GM23248 (cell line): ENCODE results near the gene HOMER2. TPM values are rescaled to one million over a fixed set of nuclear protein-coding genes. Genes with fewer than 3 reads are reported as not detected.

ENCODE experiments used
- DNase-seq: peaks from one replicate; pipeline ENCODE4 v3.0.0-alpha.2; 2015
- H2AFZ ChIP-seq: fragments of 200-600 bp; sonication (generic); 2 replicates; pipeline ENCODE4 v1.6.1; 2016; ENCODE audit warnings: antibody characterized with exemption
- H3F3A ChIP-seq: fragments of 200-600 bp; sonication (generic); 2 replicates; pipeline ENCODE4 v1.6.1; 2016; ENCODE audit warnings: mild to moderate bottlenecking, antibody characterized with exemption, mixed run types; ENCODE audit not compliant: insufficient read depth
- H3K27ac ChIP-seq: fragments of 200-600 bp; sonication (generic); 2 replicates; pipeline ENCODE4 v1.5.1; 2016; ENCODE audit warnings: mild to moderate bottlenecking
- H3K27me3 ChIP-seq: fragments of 200-600 bp; sonication (generic); replicated peaks from 2 replicates; pipeline ENCODE4 v1.6.1; 2016; ENCODE audit warnings: mild to moderate bottlenecking; ENCODE audit not compliant: insufficient read depth
- H3K36me3 ChIP-seq: fragments of 200-600 bp; sonication (generic); 2 replicates; pipeline ENCODE4 v1.6.1; 2016; ENCODE audit warnings: low read depth, mild to moderate bottlenecking
- H3K4me1 ChIP-seq: fragments of 200-600 bp; sonication (generic); 2 replicates; pipeline ENCODE4 v1.6.1; 2016; ENCODE audit warnings: mild to moderate bottlenecking; ENCODE audit not compliant: insufficient read depth
- H3K4me2 ChIP-seq: fragments of 200-600 bp; sonication (generic); one replicate; pipeline ENCODE4 v1.6.1; 2016; ENCODE audit warnings: mild to moderate bottlenecking; ENCODE audit not compliant: unreplicated experiment
- H3K4me3 ChIP-seq: fragments of 200-600 bp; sonication (generic); 2 replicates; pipeline ENCODE4 v1.5.1; 2016; ENCODE audit warnings: mild to moderate bottlenecking
- H3K79me2 ChIP-seq: fragments of 200-600 bp; sonication (generic); 2 replicates; pipeline ENCODE4 v1.6.1; 2016; ENCODE audit warnings: mild to moderate bottlenecking; ENCODE audit not compliant: insufficient read depth
- H3K9ac ChIP-seq: fragments of 200-600 bp; sonication (generic); 2 replicates; pipeline ENCODE4 v1.6.1; 2016; ENCODE audit warnings: mild to moderate bottlenecking
- H3K9me2 ChIP-seq: fragments of 200-600 bp; sonication (generic); 2 replicates; pipeline ENCODE4 v1.6.1; 2016; ENCODE audit warnings: mixed run types, mild to moderate bottlenecking, moderate library complexity; ENCODE audit not compliant: insufficient read depth
- H3K9me3 ChIP-seq: fragments of 200-600 bp; sonication (generic); one replicate; pipeline ENCODE4 v1.6.1; 2017; ENCODE audit warnings: low read depth
- H4K20me1 ChIP-seq: fragments of 200-600 bp; sonication (generic); 2 replicates; pipeline ENCODE4 v1.6.0; 2016; ENCODE audit not compliant: insufficient read depth
- EZH2 ChIP-seq: fragments of 200-600 bp; sonication (generic); IDR thresholded peaks from 2 replicates; pipeline ENCODE4 v1.6.1; 2018; ENCODE audit warnings: antibody characterized with exemption, mild to moderate bottlenecking; ENCODE audit not compliant: insufficient read depth, poor library complexity, severe bottlenecking
- EZH2phosphoT487 ChIP-seq: fragments of 200-600 bp; sonication (generic); IDR thresholded peaks from 2 replicates; pipeline ENCODE4 v1.6.1; 2018; ENCODE audit warnings: antibody characterized with exemption, moderate library complexity, mild to moderate bottlenecking, low read depth; ENCODE audit not compliant: insufficient read depth
- WGBS, 2 experiments: methylation state at CpG; one replicate each; pipeline ENCODE4 v1.1.6; 2015 to 2017; ENCODE audit warnings: low lambda C conversion rate in 2 of 2, low coverage in 1 of 2; ENCODE audit errors: missing lambda C conversion rate in 2 of 2; 5-methylcytosine and 5-hydroxymethylcytosine counted together
- in situ Hi-C: fragments of 300-500 bp; cut with MboI; formaldehyde crosslinking; loops from 2 replicates; pipeline ENCODE4 v1.15.0; 2020
- polyA plus RNA-seq: library from polyadenylated mRNA; unstranded; fragments of >200 nt; fragmentation: Nextera tagmentation; extraction: Ambion mirVana; gene quantifications from 2 replicates; pipeline ENCODE4 v1.2.1, GENCODE V29; 2016
- total RNA-seq: library from RNA; depleted of rRNA; stranded (reverse); fragments of >200 nt; shearing (Covaris generic); gene quantifications from 2 replicates; pipeline ENCODE4 v1.2.3, GENCODE V29; 2014

The HOMER2 gene
- total and polyA plus RNA-seq, 2 experiments from 2014 or later: 9.0 to 17.0 TPM

- no peaks in the 10 kb centered on the region for H3K9me3 ChIP-seq
- 95 to 98% methylated on average over 5 of the region's 5 CpGs for WGBS, 2 experiments
- no peak for DNase-seq
- H3K9me2 ChIP-seq: no peaks in the 10 kb centered on the region
- no peaks in the 10 kb centered on the region for H4K20me1 ChIP-seq
- no peak overlapping the region for H2AFZ ChIP-seq
- H3K4me1 ChIP-seq: peaks cover 23% of the 10 kb centered on the region
- peak overlapping the region; percentile 27 for H3K4me2 ChIP-seq
- H3K27me3 ChIP-seq: no peaks in the 10 kb centered on the region
- TF ChIP-seq EZH2 (no peak), EZH2phosphoT487 (no peak)
- H3K4me3 ChIP-seq: no peak overlapping the region
- H3K9ac ChIP-seq: no peak overlapping the region
- peak overlapping the region; percentile 63 for H3K27ac ChIP-seq
- H3K36me3 ChIP-seq: no peaks in the 10 kb centered on the region
- H3K79me2 ChIP-seq: peaks cover 22% of the 10 kb centered on the region
- peaks cover 19% of the 10 kb centered on the region; the same call in 1 of the 2 replicates for H3F3A ChIP-seq
- in situ Hi-C loops: no loop called here
These were observed 7.2 kb downstream of the HOMER2 start for GRCh38 chr15:82945326-82945725.

- H3K9me2 ChIP-seq: no peaks in the 10 kb centered on the region
- H3K4me1 ChIP-seq: peaks cover 23% of the 10 kb centered on the region
- peak overlapping the region; percentile 27 for H3K4me2 ChIP-seq
- peaks cover 19% of the 10 kb centered on the region; the same call in 1 of the 2 replicates for H3F3A ChIP-seq
- H3K4me3 ChIP-seq: no peak overlapping the region
- H2AFZ ChIP-seq: no peak overlapping the region
- H3K79me2 ChIP-seq: peaks cover 20% of the 10 kb centered on the region
- in situ Hi-C loops: no loop called here
- H3K27ac ChIP-seq: peak overlapping the region; percentile 63
- H4K20me1 ChIP-seq: no peaks in the 10 kb centered on the region
- H3K36me3 ChIP-seq: no peaks in the 10 kb centered on the region
- peak overlapping the region; percentile 46; the same call in 1 of the 2 replicates for H3K9ac ChIP-seq
- no peak for TF ChIP-seq EZH2phosphoT487
- TF ChIP-seq EZH2: no peak
- no peaks in the 10 kb centered on the region for H3K9me3 ChIP-seq
- WGBS, 2 experiments: 8 to 14% methylated on average over 5 of the region's 5 CpGs
- peak; percentile 96 for DNase-seq
- no peaks in the 10 kb centered on the region for H3K27me3 ChIP-seq
These were observed 7.7 kb downstream of the HOMER2 start for GRCh38 chr15:82944821-82945220.

GRCh38 chr15:82944056-82944455, 8.5 kb downstream of the HOMER2 start:
- Histone ChIP-seq H3F3A (peaks cover 19% of the 10 kb centered on the region; the same call in 1 of the 2 replicates), H3K4me1 (peaks cover 23% of the 10 kb centered on the region), H3K27me3 (no peaks in the 10 kb centered on the region), H3K4me2 (no peak overlapping the region), H3K79me2 (peaks cover 20% of the 10 kb centered on the region), H3K9me2 (no peaks in the 10 kb centered on the region), H3K4me3 (no peak overlapping the region), H3K9me3 (no peaks in the 10 kb centered on the region), H2AFZ (no peak overlapping the region), H3K9ac (no peak overlapping the region), H3K27ac (peak overlapping the region; percentile 63; the same call in 1 of the 2 replicates), H4K20me1 (no peaks in the 10 kb centered on the region), H3K36me3 (no peaks in the 10 kb centered on the region)
- DNase-seq: no peak
- 80% methylated on average over 5 of the region's 5 CpGs for WGBS, 2 experiments
- in situ Hi-C loops: no loop called here
- TF ChIP-seq EZH2phosphoT487: no peak
- TF ChIP-seq EZH2: no peak

DNA sequence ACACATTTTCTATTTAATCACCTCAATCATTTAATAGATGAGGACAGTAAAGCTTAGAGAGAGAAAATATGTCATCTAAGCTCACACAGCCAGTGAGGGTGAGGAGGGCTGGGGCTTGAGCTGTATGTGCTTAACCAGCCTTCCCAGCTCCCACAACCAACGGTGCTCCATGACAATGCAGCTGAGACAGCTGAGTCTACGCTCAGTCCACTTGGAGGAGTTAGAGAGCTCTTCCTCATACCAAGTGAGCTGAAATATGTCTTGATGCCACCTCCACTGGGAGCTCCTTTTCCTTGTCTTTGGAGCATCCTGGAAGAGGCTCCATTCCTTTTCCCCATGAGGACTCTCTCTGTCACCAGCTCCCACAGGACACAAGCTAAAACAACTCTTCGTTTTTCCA, 9.3 kb downstream of the HOMER2 start:
- Histone ChIP-seq H3K4me3 (no peak overlapping the region), H3K4me1 (peaks cover 23% of the 10 kb centered on the region), H3K27me3 (no peaks in the 10 kb centered on the region), H4K20me1 (no peaks in the 10 kb centered on the region), H3K9me3 (no peaks in the 10 kb centered on the region), H3K9me2 (no peaks in the 10 kb centered on the region), H3K36me3 (no peaks in the 10 kb centered on the region), H3K27ac (peak overlapping the region; percentile 59), H2AFZ (no peak overlapping the region), H3K4me2 (peak overlapping the region; percentile 30), H3K9ac (no peak overlapping the region), H3F3A (peaks cover 19% of the 10 kb centered on the region; the same call in 1 of the 2 replicates), H3K79me2 (peaks cover 20% of the 10 kb centered on the region)
- no peak for TF ChIP-seq EZH2
- no peak for TF ChIP-seq EZH2phosphoT487
- in situ Hi-C loops: no loop called here
- peak; percentile 44 for DNase-seq
- WGBS, 2 experiments: 79 to 83% methylated on average over 3 of the region's 3 CpGs
